ENCODE measurements around the gene SH3PXD2A.
"Not testable (repeated sequence)": the region's sequence is repeated elsewhere in the genome, so short reads cannot be mapped to it uniquely, and the experiment has no call there.

The SH3PXD2A gene

GRCh38 chr10:103745341-103746247 is 109.8 kb downstream of the SH3PXD2A start:
- DNase-seq (ENCODE audit: low spot score in 2 of 2) (no peak), ATAC-seq (replicated peaks; ENCODE audit: extremely low read depth, poor library complexity, severe bottlenecking) (no peak)
- peaks cover 20% of the 10 kb centered on the region for H3K4me1 Mint-ChIP-seq
- H3K27ac Mint-ChIP-seq (ENCODE audit: low read depth), result no peak overlapping the region
- H3K36me3 Mint-ChIP-seq (ENCODE audit: insufficient read depth), result no peaks in the 10 kb centered on the region
- no peak overlapping the region for H3K4me3 Mint-ChIP-seq
- H3K9me3 Mint-ChIP-seq, result no peaks in the 10 kb centered on the region
- H3K27me3 Mint-ChIP-seq, result no peaks in the 10 kb centered on the region

- peaks cover 12% of the 10 kb centered on the region for H3K4me1 Mint-ChIP-seq
- peak overlapping the region; percentile 3 for H3K27ac Mint-ChIP-seq (ENCODE audit: low read depth)
- DNase-seq (ENCODE audit: low spot score in 2 of 2) (no peak), ATAC-seq (replicated peaks; ENCODE audit: extremely low read depth, poor library complexity, severe bottlenecking) (no peak)
- H3K36me3 Mint-ChIP-seq (ENCODE audit: insufficient read depth), result no peaks in the 10 kb centered on the region
- H3K27me3 Mint-ChIP-seq, result no peaks in the 10 kb centered on the region
- no peak overlapping the region for H3K4me3 Mint-ChIP-seq
- no peaks in the 10 kb centered on the region for H3K9me3 Mint-ChIP-seq
These were observed 112.6 kb downstream of the SH3PXD2A start for GRCh38 chr10:103742824-103743223.

DNA sequence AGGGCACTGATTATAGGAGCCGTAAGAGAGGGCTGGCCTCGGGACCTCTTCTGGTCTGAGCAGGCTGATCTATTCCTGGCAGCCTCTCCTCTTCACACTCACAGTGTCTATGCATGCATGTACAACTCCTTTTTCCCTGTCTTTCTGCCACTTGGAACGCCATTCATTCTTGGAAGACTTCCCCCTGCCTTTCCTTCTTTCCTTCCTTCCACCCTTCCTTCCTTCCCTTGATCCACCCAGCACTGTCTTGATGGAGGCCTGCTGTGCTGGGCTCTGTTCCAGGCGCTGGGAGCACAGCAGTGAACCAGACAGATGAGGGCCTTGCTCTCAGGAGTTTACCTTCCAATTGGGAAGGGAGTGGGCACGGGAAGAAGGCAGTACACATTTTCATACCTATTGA is 114.8 kb downstream of the SH3PXD2A start:
- DNase-seq (ENCODE audit: low spot score in 2 of 2) (no peak), ATAC-seq (replicated peaks; ENCODE audit: extremely low read depth, poor library complexity, severe bottlenecking) (no peak)
- no peak overlapping the region for H3K27ac Mint-ChIP-seq (ENCODE audit: low read depth)
- no peaks in the 10 kb centered on the region for H3K27me3 Mint-ChIP-seq
- H3K36me3 Mint-ChIP-seq (ENCODE audit: insufficient read depth), result no peaks in the 10 kb centered on the region
- H3K9me3 Mint-ChIP-seq, result no peaks in the 10 kb centered on the region
- no peak overlapping the region for H3K4me3 Mint-ChIP-seq
- no peaks in the 10 kb centered on the region for H3K4me1 Mint-ChIP-seq

DNA sequence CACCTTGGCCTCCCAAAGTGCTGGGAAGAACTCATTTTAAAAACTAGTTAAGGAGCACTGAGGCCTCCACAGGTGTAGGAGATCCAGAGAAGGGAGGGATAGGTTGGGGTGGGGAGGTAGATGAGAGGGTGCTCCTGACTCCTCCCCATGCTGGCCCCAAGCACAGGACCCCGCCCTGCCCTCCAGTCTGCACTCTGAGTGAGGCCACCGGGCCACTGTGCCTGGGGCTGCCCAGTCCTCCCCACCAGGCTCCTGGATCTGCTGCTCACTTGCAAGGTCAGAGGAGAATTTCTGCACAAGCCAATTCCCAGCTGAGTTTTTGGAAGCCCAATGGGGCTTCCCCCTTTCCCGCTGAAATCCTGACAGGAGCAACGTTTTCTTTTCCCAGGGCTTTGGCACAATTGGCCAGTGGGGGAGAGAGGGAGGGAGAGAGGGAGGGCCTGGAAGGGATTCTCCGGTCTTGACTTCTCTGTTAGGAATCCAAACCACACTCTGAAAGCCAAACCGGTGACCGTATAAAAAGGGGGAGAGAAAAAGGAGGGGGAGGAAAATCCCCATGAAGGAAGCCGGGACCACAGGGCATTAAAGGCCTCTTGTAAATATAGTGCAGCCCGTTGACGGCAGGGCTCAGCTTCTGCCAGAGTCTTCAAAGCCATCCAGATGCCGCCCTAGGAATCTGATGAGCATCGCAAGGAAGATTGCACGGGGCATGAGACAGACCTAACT is 116.2 kb downstream of the SH3PXD2A start:
- Mint-ChIP-seq H3K27me3 (no peaks in the 10 kb centered on the region), H3K9me3 (no peaks in the 10 kb centered on the region), H3K36me3 (ENCODE audit: insufficient read depth) (no peaks in the 10 kb centered on the region), H3K4me1 (no peaks in the 10 kb centered on the region), H3K27ac (ENCODE audit: low read depth) (no peak overlapping the region), H3K4me3 (no peak overlapping the region)
- no peak for DNase-seq (ENCODE audit: low spot score in 2 of 2)
- no peak for ATAC-seq (replicated peaks; ENCODE audit: extremely low read depth, poor library complexity, severe bottlenecking)

DNA sequence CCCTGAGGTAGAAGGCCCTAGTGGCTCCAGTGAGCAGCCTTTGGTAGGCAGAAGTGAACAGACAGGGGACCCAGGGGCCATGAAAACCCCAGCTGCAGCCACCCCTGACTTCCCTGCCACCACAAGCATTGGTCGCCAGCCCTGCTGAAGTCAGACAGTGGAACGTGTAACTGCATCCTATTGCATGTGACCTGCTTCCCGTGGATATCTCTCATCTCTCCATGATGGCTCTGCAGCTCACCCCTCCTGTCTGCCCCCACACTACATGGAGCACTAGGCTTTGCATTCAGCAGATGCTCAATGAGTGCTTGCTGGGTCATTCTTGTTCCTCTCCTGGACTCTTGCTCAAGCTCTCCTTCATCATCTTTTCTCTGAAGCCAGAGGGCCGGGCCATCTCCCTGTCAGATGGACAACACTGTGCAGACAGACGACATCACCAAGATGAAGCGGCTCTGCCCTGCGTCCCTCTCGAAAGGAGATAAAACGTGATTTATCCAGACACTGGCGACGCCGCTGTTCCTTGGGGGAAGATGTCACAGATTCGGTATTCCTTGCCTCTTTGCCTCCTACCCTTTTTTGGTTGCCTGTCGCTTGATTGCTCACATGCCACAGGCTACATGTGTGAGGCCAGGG is 117.5 kb downstream of the SH3PXD2A start:
- Mint-ChIP-seq H3K4me3 (no peak overlapping the region), H3K9me3 (no peaks in the 10 kb centered on the region), H3K27me3 (no peaks in the 10 kb centered on the region), H3K36me3 (ENCODE audit: insufficient read depth) (no peaks in the 10 kb centered on the region), H3K4me1 (no peaks in the 10 kb centered on the region), H3K27ac (ENCODE audit: low read depth) (no peak overlapping the region)
- DNase-seq (ENCODE audit: low spot score in 2 of 2), result no peak
- ATAC-seq (replicated peaks; ENCODE audit: extremely low read depth, poor library complexity, severe bottlenecking), result no peak

GRCh38 chr10:103736763-103737162 is 118.6 kb downstream of the SH3PXD2A start:
- no peak overlapping the region for H3K4me3 Mint-ChIP-seq
- H3K27ac Mint-ChIP-seq (ENCODE audit: low read depth), result no peak overlapping the region
- no peaks in the 10 kb centered on the region for H3K27me3 Mint-ChIP-seq
- H3K36me3 Mint-ChIP-seq (ENCODE audit: insufficient read depth), result no peaks in the 10 kb centered on the region
- no peak for DNase-seq (ENCODE audit: low spot score in 2 of 2)
- H3K9me3 Mint-ChIP-seq, result no peaks in the 10 kb centered on the region
- no peak for ATAC-seq (replicated peaks; ENCODE audit: extremely low read depth, poor library complexity, severe bottlenecking)
- no peaks in the 10 kb centered on the region for H3K4me1 Mint-ChIP-seq

GRCh38 chr10:103736044-103736443 is 119.3 kb downstream of the SH3PXD2A start:
- no peaks in the 10 kb centered on the region for H3K27me3 Mint-ChIP-seq
- H3K4me3 Mint-ChIP-seq, result no peak overlapping the region

DNA sequence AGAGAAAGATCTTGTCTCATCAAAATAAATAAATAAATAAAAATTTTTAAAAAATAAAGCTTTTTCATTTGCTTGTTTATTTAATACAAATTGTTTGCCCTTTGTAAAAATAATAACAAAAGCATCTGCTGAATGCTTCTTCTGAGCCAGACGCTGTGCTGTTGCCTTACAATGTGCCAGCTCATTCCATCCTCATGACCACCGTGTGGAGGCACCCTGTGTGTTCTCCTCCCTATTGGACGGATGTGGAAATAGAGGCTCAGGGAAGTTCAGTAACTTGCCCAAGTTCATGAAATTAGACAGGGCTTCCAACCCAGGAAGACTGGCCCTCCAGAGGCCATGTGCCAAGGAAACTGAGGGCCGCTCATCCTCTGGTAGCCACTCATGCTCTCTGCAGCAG is 120.6 kb downstream of the SH3PXD2A start:
- no peak overlapping the region for H3K4me3 Mint-ChIP-seq
- H3K9me3 Mint-ChIP-seq, result no peaks in the 10 kb centered on the region
- ATAC-seq (replicated peaks; ENCODE audit: extremely low read depth, poor library complexity, severe bottlenecking) (no peak), DNase-seq (ENCODE audit: low spot score in 2 of 2) (no peak)
- peaks cover 4% of the 10 kb centered on the region for H3K4me1 Mint-ChIP-seq
- no peaks in the 10 kb centered on the region for H3K27me3 Mint-ChIP-seq
- H3K27ac Mint-ChIP-seq (ENCODE audit: low read depth), result no peak overlapping the region
- no peaks in the 10 kb centered on the region for H3K36me3 Mint-ChIP-seq (ENCODE audit: insufficient read depth)

More at GRCh38 chr10:103736044-103736443, 119.3 kb downstream of the SH3PXD2A start:
- Mint-ChIP-seq H3K27ac (ENCODE audit: low read depth) (no peak overlapping the region), H3K4me1 (no peaks in the 10 kb centered on the region), H3K36me3 (ENCODE audit: insufficient read depth) (no peaks in the 10 kb centered on the region), H3K9me3 (no peaks in the 10 kb centered on the region)
- DNase-seq (ENCODE audit: low spot score in 2 of 2) (no peak), ATAC-seq (replicated peaks; ENCODE audit: extremely low read depth, poor library complexity, severe bottlenecking) (no peak)

- H3K27me3 Mint-ChIP-seq, result no peaks in the 10 kb centered on the region
- no peak for DNase-seq (ENCODE audit: low spot score in 2 of 2)
- H3K4me3 Mint-ChIP-seq, result no peak overlapping the region
- no peaks in the 10 kb centered on the region for H3K9me3 Mint-ChIP-seq
- ATAC-seq (replicated peaks; ENCODE audit: extremely low read depth, poor library complexity, severe bottlenecking), result no peak
- peaks cover 4% of the 10 kb centered on the region for H3K4me1 Mint-ChIP-seq
- H3K36me3 Mint-ChIP-seq (ENCODE audit: insufficient read depth), result no peaks in the 10 kb centered on the region
- H3K27ac Mint-ChIP-seq (ENCODE audit: low read depth), result no peak overlapping the region
These were observed 122.3 kb downstream of the SH3PXD2A start for GRCh38 chr10:103733045-103733419.

- Mint-ChIP-seq H3K27me3 (no peaks in the 10 kb centered on the region), H3K4me1 (peaks cover 4% of the 10 kb centered on the region), H3K36me3 (ENCODE audit: insufficient read depth) (no peaks in the 10 kb centered on the region)
These were observed 122.9 kb downstream of the SH3PXD2A start for GRCh38 chr10:103732339-103733044.

GRCh38 chr10:103731609-103732270 is 123.6 kb downstream of the SH3PXD2A start:
- Mint-ChIP-seq H3K27me3 (no peaks in the 10 kb centered on the region), H3K27ac (ENCODE audit: low read depth) (no peak overlapping the region), H3K4me3 (no peak overlapping the region), H3K4me1 (peaks cover 4% of the 10 kb centered on the region), H3K36me3 (ENCODE audit: insufficient read depth) (no peaks in the 10 kb centered on the region), H3K9me3 (no peaks in the 10 kb centered on the region)
- no peak for ATAC-seq (replicated peaks; ENCODE audit: extremely low read depth, poor library complexity, severe bottlenecking)
- no peak for DNase-seq (ENCODE audit: low spot score in 2 of 2)

More at GRCh38 chr10:103732339-103733044, 122.9 kb downstream of the SH3PXD2A start:
- ATAC-seq (replicated peaks; ENCODE audit: extremely low read depth, poor library complexity, severe bottlenecking), result no peak
- H3K27ac Mint-ChIP-seq (ENCODE audit: low read depth), result no peak overlapping the region
- no peak for DNase-seq (ENCODE audit: low spot score in 2 of 2)
- no peaks in the 10 kb centered on the region for H3K9me3 Mint-ChIP-seq
- H3K4me3 Mint-ChIP-seq, result no peak overlapping the region

GRCh38 chr10:103731026-103731425 is 124.3 kb downstream of the SH3PXD2A start:
- not testable (repeated sequence) for H3K27ac Mint-ChIP-seq (ENCODE audit: low read depth); H3K27me3 Mint-ChIP-seq; ATAC-seq (replicated peaks; ENCODE audit: extremely low read depth, poor library complexity, severe bottlenecking); H3K4me1 Mint-ChIP-seq; H3K4me3 Mint-ChIP-seq; H3K36me3 Mint-ChIP-seq (ENCODE audit: insufficient read depth); DNase-seq (ENCODE audit: low spot score in 2 of 2); H3K9me3 Mint-ChIP-seq
